Measurements from ENCODE around the gene TCF4.

- TF ChIP-seq, protein P1, sequence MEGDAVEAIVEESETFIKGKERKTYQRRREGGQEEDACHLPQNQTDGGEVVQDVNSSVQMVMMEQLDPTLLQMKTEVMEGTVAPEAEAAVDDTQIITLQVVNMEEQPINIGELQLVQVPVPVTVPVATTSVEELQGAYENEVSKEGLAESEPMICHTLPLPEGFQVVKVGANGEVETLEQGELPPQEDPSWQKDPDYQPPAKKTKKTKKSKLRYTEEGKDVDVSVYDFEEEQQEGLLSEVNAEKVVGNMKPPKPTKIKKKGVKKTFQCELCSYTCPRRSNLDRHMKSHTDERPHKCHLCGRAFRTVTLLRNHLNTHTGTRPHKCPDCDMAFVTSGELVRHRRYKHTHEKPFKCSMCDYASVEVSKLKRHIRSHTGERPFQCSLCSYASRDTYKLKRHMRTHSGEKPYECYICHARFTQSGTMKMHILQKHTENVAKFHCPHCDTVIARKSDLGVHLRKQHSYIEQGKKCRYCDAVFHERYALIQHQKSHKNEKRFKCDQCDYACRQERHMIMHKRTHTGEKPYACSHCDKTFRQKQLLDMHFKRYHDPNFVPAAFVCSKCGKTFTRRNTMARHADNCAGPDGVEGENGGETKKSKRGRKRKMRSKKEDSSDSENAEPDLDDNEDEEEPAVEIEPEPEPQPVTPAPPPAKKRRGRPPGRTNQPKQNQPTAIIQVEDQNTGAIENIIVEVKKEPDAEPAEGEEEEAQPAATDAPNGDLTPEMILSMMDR (IDR thresholded peaks at IDR 0.05), result no peak
- no peak for TF ChIP-seq POLR2A (IDR thresholded peaks at IDR 0.05)
- no peak for TF ChIP-seq EP300 (IDR thresholded peaks at IDR 0.05)
Observed at GRCh38 chr18:55269622-55270021, 318.4 kb downstream of the TCF4 start.

Data from suprapubic skin (tissue), 3 donors.